Chondrocyte (in vitro differentiated cells): ENCODE data around the gene FCHSD1. TPM values are rescaled to one million over a fixed set of nuclear protein-coding genes. Genes with fewer than 3 reads are reported as not detected.
A peak's percentile ranks its signal among the peaks of the same experiment; 100 is the strongest.
"Not testable (repeated sequence)": the region's sequence is repeated elsewhere in the genome, so short reads cannot be mapped to it uniquely, and the experiment has no call there.

Source experiments
- DNase-seq: peaks from one replicate; pipeline ENCODE4 v3.0.0; 2021; ENCODE audit warnings: mixed read lengths, low spot score
- H3K27ac Mint-ChIP-seq: one replicate; pipeline ENCODE4 v1.8.0; 2021; ENCODE audit warnings: mild to moderate bottlenecking, moderate library complexity, mixed read lengths; ENCODE audit not compliant: unreplicated experiment
- H3K27me3 Mint-ChIP-seq: 2 replicates; pipeline ENCODE4 v1.8.0; 2021; ENCODE audit warnings: low read depth, mixed read lengths
- H3K36me3 Mint-ChIP-seq: 2 replicates; pipeline ENCODE4 v1.8.0; 2021; ENCODE audit warnings: low read depth, mixed read lengths
- H3K4me1 Mint-ChIP-seq: 2 replicates; pipeline ENCODE4 v1.8.0; 2021; ENCODE audit warnings: low read depth, mild to moderate bottlenecking, mixed read lengths
- H3K4me3 Mint-ChIP-seq: one replicate; pipeline ENCODE4 v1.8.0; 2021; ENCODE audit warnings: mild to moderate bottlenecking, moderate library complexity, mixed read lengths; ENCODE audit not compliant: unreplicated experiment
- H3K9me3 Mint-ChIP-seq: 2 replicates; pipeline ENCODE4 v1.8.0; 2021; ENCODE audit warnings: low read depth, mixed read lengths
- CTCF ChIP-seq: fragments of 200-600 bp; sonication (generic); IDR thresholded peaks from 2 replicates; pipeline ENCODE4 v1.5.0; 2021; ENCODE audit warnings: antibody characterized with exemption, mild to moderate bottlenecking, moderate library complexity
- total RNA-seq: library from RNA; stranded (reverse); gene quantifications from 3 replicates; pipeline ENCODE4 v1.2.1, GENCODE V29; 2021

Gene FCHSD1
- total RNA-seq, 1 donor from 2014 or later, result 29.8 TPM

DNA sequence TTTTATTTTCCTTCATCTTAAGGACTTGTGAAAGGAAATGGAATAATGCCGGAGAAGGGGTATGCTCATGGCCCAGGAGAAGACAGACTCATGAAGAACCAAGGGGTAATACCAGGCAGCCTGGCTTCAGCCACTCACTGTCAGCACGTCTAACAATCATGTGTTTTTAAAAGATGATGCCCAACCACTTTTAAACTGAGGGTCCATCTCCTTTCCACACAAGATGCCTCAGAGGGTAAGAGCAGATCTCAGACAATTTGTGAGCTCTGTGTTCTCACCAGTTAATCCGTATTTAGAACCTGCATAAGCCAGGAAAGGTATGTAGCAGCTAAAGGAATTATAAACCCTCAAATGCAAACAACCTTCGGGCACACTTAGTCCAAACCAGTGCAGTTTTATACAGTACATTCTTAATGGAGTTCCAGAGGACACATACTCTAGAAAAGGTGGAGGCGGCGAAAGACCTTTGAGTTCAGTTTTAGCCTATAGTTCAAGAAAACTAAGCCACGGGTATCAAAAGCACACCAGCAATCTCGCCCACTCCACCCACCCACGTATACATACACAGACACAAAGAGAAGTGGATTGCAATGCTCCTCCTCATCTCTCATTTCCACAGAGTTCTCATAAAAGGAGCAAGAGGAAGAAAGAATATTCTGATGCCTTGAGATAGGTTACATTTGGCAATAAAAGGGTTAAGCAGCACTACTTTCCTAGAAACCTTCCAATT is 35.1 kb downstream of the FCHSD1 start:
- Mint-ChIP-seq H3K4me1 (peaks cover 38% of the 10 kb centered on the region), H3K4me3 (no peak overlapping the region), H3K36me3 (peaks cover 2% of the 10 kb centered on the region), H3K27me3 (no peaks in the 10 kb centered on the region), H3K27ac (peak overlapping the region; percentile 36), H3K9me3 (no peaks in the 10 kb centered on the region)
- TF ChIP-seq CTCF, result no peak
- DNase-seq, result no peak

DNA sequence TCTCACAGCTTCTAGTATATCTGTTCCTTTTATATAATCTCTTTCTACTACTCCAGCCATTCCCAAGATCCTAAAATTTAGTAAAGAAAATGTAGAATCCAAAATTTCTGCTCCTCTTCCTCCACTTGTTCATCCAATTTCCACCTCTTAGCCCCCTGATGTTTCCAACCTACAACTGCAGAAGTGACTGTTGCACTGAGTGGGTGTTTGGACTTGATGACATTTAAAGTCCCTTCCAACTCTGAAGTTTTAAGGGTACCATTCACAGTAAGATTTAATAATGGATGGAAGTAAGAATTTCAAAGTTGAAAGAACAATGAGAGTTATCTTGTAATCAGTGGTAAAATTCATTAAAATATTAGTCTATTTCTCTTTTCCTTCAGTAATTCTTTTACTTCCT is 37.9 kb downstream of the FCHSD1 start:
- no peak overlapping the region for H3K27ac Mint-ChIP-seq
- H3K27me3 Mint-ChIP-seq, result no peaks in the 10 kb centered on the region
- no peak for TF ChIP-seq CTCF
- H3K4me1 Mint-ChIP-seq, result peaks cover 30% of the 10 kb centered on the region
- H3K4me3 Mint-ChIP-seq, result no peak overlapping the region
- no peaks in the 10 kb centered on the region for H3K9me3 Mint-ChIP-seq
- no peak for DNase-seq
- H3K36me3 Mint-ChIP-seq, result peaks cover 4% of the 10 kb centered on the region

- H3K36me3 Mint-ChIP-seq, result peaks cover 4% of the 10 kb centered on the region
- H3K9me3 Mint-ChIP-seq, result no peaks in the 10 kb centered on the region
- peaks cover 19% of the 10 kb centered on the region for H3K4me1 Mint-ChIP-seq
- no peak for DNase-seq
- no peak overlapping the region for H3K4me3 Mint-ChIP-seq
- H3K27me3 Mint-ChIP-seq, result no peaks in the 10 kb centered on the region
- TF ChIP-seq CTCF, result no peak
- H3K27ac Mint-ChIP-seq, result no peak overlapping the region
Measured at GRCh38 chr5:141611289-141611688, 39.9 kb downstream of the FCHSD1 start.

- not testable (repeated sequence) for H3K9me3 Mint-ChIP-seq, H3K36me3 Mint-ChIP-seq, H3K4me3 Mint-ChIP-seq, H3K27me3 Mint-ChIP-seq, DNase-seq, H3K27ac Mint-ChIP-seq
- peaks cover 22% of the 10 kb centered on the region for H3K4me1 Mint-ChIP-seq
Measured at GRCh38 chr5:141609921-141610320, 41.3 kb downstream of the FCHSD1 start.

- H3K4me3 Mint-ChIP-seq, result no peak overlapping the region
- H3K9me3 Mint-ChIP-seq, result no peaks in the 10 kb centered on the region
- DNase-seq, result no peak
- no peak overlapping the region for H3K27ac Mint-ChIP-seq
- H3K27me3 Mint-ChIP-seq, result no peaks in the 10 kb centered on the region
- H3K4me1 Mint-ChIP-seq, result peaks cover 31% of the 10 kb centered on the region
- no peak for TF ChIP-seq CTCF
- H3K36me3 Mint-ChIP-seq, result peaks cover 4% of the 10 kb centered on the region
Measured at GRCh38 chr5:141609044-141609443, 42.2 kb downstream of the FCHSD1 start.

- Mint-ChIP-seq H3K4me3 (no peak overlapping the region), H3K27me3 (no peaks in the 10 kb centered on the region), H3K36me3 (peaks cover 4% of the 10 kb centered on the region), H3K27ac (no peak overlapping the region), H3K9me3 (no peaks in the 10 kb centered on the region), H3K4me1 (peaks cover 36% of the 10 kb centered on the region)
- TF ChIP-seq CTCF, result no peak
- DNase-seq, result no peak
Measured at GRCh38 chr5:141608557-141608956, 42.7 kb downstream of the FCHSD1 start.
